ENCODE measurements around the gene PMM2.
"Not testable (repeated sequence)": the region's sequence is repeated elsewhere in the genome, so short reads cannot be mapped to it uniquely, and the experiment has no call there.

PMM2 gene

DNA sequence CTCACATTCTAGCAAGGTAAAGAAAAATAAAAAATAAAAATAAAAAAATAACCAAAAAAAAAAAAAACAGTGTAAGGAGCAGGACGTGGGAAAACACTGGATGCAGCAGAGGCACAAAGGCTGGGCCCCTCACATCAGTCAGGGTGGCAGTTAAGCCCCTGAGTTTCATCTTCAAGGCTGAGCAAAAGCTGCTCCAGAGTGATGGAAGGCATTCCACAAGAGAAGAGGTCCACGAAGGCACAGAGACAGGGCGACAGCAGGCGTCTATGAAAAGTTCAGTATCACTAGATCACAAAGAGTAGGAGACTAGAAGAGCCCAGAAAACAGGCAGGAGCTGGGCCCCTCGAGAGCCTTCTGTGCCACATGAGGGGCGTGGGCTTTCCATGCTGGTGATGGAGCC lies 12.2 kb upstream of the PMM2 start:
- Histone ChIP-seq H3K36me3 (ENCODE audit: insufficient read depth, low read length) (no peaks in the 10 kb centered on the region), H3K9me3 (replicated peaks; ENCODE audit: low read length) (no peaks in the 10 kb centered on the region), H3K4me3 (ENCODE audit: low read length) (no peak overlapping the region), H3K4me1 (ENCODE audit: control insufficient read depth, insufficient read depth, low read length) (no peaks in the 10 kb centered on the region), H3K27me3 (ENCODE audit: control insufficient read depth, insufficient read depth, low read length) (peaks cover 7% of the 10 kb centered on the region), H3K9ac (ENCODE audit: low read depth, low read length) (no peak overlapping the region), H3K4me2 (ENCODE audit: low read length) (no peak overlapping the region)

DNA sequence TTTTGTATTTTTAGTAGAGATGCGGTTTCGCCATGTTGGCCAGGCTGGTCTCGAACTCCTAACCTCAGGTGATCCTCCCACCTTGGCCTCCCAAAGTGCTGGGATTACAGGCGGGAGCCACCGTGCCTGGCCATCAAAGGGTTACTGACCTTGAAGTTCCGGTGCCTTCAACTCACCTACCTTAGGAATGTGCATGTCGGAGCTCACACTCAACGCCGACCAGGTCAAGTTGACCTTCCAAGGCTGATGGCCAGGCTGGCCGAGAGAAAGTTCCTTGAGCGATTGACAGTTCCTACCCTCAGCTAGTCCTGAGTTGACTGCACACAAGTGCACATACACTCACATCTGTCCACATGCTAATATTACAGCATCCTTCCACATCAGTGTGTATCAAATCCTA lies 11.3 kb upstream of the PMM2 start:
- H3K27me3 ChIP-seq (ENCODE audit: control insufficient read depth, insufficient read depth, low read length); H3K4me2 ChIP-seq (ENCODE audit: low read length); H3K9ac ChIP-seq (ENCODE audit: low read depth, low read length): not testable (repeated sequence)

GRCh38 chr16:8788578-8789172 lies 9.0 kb upstream of the PMM2 start:
- Histone ChIP-seq H3K4me2 (ENCODE audit: low read length) (no peak overlapping the region), H3K9ac (ENCODE audit: low read depth, low read length) (no peak overlapping the region)

More for the DNA sequence above, 11.3 kb upstream of the PMM2 start:
- not testable (repeated sequence) for H3K4me3 ChIP-seq (ENCODE audit: low read length); H3K36me3 ChIP-seq (ENCODE audit: insufficient read depth, low read length); H3K9me3 ChIP-seq (replicated peaks; ENCODE audit: low read length); H3K4me1 ChIP-seq (ENCODE audit: control insufficient read depth, insufficient read depth, low read length)

DNA sequence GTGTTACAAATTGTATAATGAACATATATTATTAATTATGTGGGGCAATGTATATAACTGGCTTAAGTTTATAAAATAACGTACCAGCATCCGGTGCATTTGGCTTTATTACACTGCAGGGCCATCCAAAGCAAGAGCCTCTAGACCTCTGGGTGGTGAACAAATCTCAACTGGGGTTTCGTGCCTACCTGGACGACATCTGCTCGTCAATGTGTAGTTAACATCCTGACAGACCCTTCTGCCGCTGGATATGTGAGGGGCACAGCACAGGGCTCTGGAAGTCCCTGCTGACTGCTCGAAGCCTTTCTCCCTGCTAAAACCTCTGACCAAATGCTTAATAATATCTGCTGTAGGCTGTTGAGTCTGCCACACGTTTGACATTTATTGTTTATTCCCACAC lies 2.5 kb upstream of the PMM2 start:
- no peak overlapping the region for H3K4me2 ChIP-seq (ENCODE audit: low read length)
- H3K9ac ChIP-seq (ENCODE audit: low read depth, low read length): no peak overlapping the region
- no peak overlapping the region for H3K4me3 ChIP-seq (ENCODE audit: low read length)
- no peaks in the 10 kb centered on the region for H3K36me3 ChIP-seq (ENCODE audit: insufficient read depth, low read length)
- no peaks in the 10 kb centered on the region for H3K27me3 ChIP-seq (ENCODE audit: control insufficient read depth, insufficient read depth, low read length)
- H3K4me1 ChIP-seq (ENCODE audit: control insufficient read depth, insufficient read depth, low read length): peaks cover 24% of the 10 kb centered on the region
- H3K9me3 ChIP-seq (replicated peaks; ENCODE audit: low read length): no peaks in the 10 kb centered on the region

More at GRCh38 chr16:8788578-8789172, 9.0 kb upstream of the PMM2 start:
- no peaks in the 10 kb centered on the region for H3K9me3 ChIP-seq (replicated peaks; ENCODE audit: low read length)
- no peak overlapping the region for H3K4me3 ChIP-seq (ENCODE audit: low read length)
- H3K27me3 ChIP-seq (ENCODE audit: control insufficient read depth, insufficient read depth, low read length): no peaks in the 10 kb centered on the region
- H3K36me3 ChIP-seq (ENCODE audit: insufficient read depth, low read length): no peaks in the 10 kb centered on the region
- H3K4me1 ChIP-seq (ENCODE audit: control insufficient read depth, insufficient read depth, low read length): no peaks in the 10 kb centered on the region

DNA sequence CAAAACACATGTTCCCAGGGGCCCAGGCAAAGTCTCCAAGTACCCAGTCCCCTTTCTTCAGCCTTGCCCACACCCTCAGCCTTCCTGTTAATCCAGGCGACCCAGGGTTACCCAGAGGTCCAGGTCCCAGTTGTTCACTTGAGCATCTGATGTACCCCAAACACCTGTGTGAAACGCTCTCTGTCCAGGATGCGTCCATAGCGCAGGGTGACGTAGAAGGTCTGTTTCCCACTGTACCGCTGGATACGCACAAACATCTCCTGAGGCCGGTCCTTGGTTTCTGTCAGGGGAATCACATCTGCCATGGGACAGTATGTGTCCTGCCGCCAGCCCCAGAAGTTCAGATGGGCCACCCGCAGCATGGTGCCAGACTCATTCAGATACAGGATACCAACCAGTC lies 1.8 kb upstream of the PMM2 start:
- no peak overlapping the region for H3K4me3 ChIP-seq (ENCODE audit: low read length)
- no peaks in the 10 kb centered on the region for H3K27me3 ChIP-seq (ENCODE audit: control insufficient read depth, insufficient read depth, low read length)
- peaks cover 25% of the 10 kb centered on the region for H3K4me1 ChIP-seq (ENCODE audit: control insufficient read depth, insufficient read depth, low read length)
- peak overlapping the region; percentile 93 for H3K4me2 ChIP-seq (ENCODE audit: low read length)
- H3K9me3 ChIP-seq (replicated peaks; ENCODE audit: low read length): no peaks in the 10 kb centered on the region
- peaks cover under 1% of the 10 kb centered on the region for H3K36me3 ChIP-seq (ENCODE audit: insufficient read depth, low read length)
- no peak overlapping the region for H3K9ac ChIP-seq (ENCODE audit: low read depth, low read length)

- Histone ChIP-seq H3K4me1 (ENCODE audit: control insufficient read depth, insufficient read depth, low read length) (peaks cover 28% of the 10 kb centered on the region), H3K9ac (ENCODE audit: low read depth, low read length) (peak overlapping the region; percentile 96), H3K9me3 (replicated peaks; ENCODE audit: low read length) (no peaks in the 10 kb centered on the region), H3K4me3 (ENCODE audit: low read length) (peak overlapping the region; percentile 85), H3K36me3 (ENCODE audit: insufficient read depth, low read length) (peaks cover 6% of the 10 kb centered on the region), H3K4me2 (ENCODE audit: low read length) (peak overlapping the region; percentile 93), H3K27me3 (ENCODE audit: control insufficient read depth, insufficient read depth, low read length) (no peaks in the 10 kb centered on the region)
These were observed 923 bp upstream of the PMM2 start for GRCh38 chr16:8796469-8797363.

GRCh38 chr16:8798174-8798527 lies 512 bp downstream of the PMM2 start:
- Histone ChIP-seq H3K27me3 (ENCODE audit: control insufficient read depth, insufficient read depth, low read length) (no peaks in the 10 kb centered on the region), H3K9me3 (replicated peaks; ENCODE audit: low read length) (no peaks in the 10 kb centered on the region), H3K9ac (ENCODE audit: low read depth, low read length) (peak overlapping the region; percentile 96), H3K36me3 (ENCODE audit: insufficient read depth, low read length) (peaks cover 20% of the 10 kb centered on the region), H3K4me1 (ENCODE audit: control insufficient read depth, insufficient read depth, low read length) (peaks cover 28% of the 10 kb centered on the region), H3K4me3 (ENCODE audit: low read length) (peak overlapping the region; percentile 85), H3K4me2 (ENCODE audit: low read length) (peak overlapping the region; percentile 91)

DNA sequence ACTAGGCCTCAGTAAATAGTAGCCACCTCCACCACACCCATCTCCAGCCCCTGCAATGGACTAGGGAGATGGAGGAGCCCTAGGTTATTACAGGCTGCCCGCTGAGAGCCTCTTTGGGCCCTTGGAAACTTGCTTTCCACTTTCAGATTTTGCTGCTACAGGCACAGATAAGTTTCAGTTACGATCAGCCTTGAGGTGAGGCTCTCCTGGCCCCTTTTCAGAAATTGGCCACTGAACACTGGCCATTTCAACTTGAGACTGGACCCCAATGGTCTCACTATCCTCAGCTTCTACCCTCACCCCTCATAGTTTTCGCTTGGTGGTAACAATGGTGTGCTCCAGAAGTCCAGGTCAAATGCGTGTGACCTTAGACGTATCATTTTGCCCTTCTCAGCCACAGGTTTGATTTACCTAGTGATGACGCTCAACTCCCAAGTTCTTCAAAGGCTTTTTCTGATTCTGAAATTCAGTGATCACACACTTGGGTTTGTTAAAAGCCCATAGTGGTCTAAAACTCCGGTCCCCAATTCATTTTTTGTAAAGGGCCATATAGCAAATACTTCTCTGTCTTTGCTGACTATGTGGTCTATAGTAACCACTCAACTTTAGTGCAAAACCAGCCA lies 1.0 kb downstream of the PMM2 start:
- Histone ChIP-seq H3K4me3 (ENCODE audit: low read length) (peak overlapping the region; percentile 85), H3K9ac (ENCODE audit: low read depth, low read length) (peak overlapping the region; percentile 96), H3K4me1 (ENCODE audit: control insufficient read depth, insufficient read depth, low read length) (peaks cover 28% of the 10 kb centered on the region), H3K9me3 (replicated peaks; ENCODE audit: low read length) (no peaks in the 10 kb centered on the region), H3K4me2 (ENCODE audit: low read length) (peak overlapping the region; percentile 91), H3K36me3 (ENCODE audit: insufficient read depth, low read length) (peaks cover 23% of the 10 kb centered on the region), H3K27me3 (ENCODE audit: control insufficient read depth, insufficient read depth, low read length) (no peaks in the 10 kb centered on the region)

GRCh38 chr16:8801701-8802100 lies 4.1 kb downstream of the PMM2 start:
- H3K9ac ChIP-seq (ENCODE audit: low read depth, low read length): no peak overlapping the region
- no peak overlapping the region for H3K4me3 ChIP-seq (ENCODE audit: low read length)
- H3K4me2 ChIP-seq (ENCODE audit: low read length): no peak overlapping the region
- H3K9me3 ChIP-seq (replicated peaks; ENCODE audit: low read length): no peaks in the 10 kb centered on the region
- peaks cover 22% of the 10 kb centered on the region for H3K4me1 ChIP-seq (ENCODE audit: control insufficient read depth, insufficient read depth, low read length)
- no peaks in the 10 kb centered on the region for H3K27me3 ChIP-seq (ENCODE audit: control insufficient read depth, insufficient read depth, low read length)
- H3K36me3 ChIP-seq (ENCODE audit: insufficient read depth, low read length): peaks cover 49% of the 10 kb centered on the region

DNA sequence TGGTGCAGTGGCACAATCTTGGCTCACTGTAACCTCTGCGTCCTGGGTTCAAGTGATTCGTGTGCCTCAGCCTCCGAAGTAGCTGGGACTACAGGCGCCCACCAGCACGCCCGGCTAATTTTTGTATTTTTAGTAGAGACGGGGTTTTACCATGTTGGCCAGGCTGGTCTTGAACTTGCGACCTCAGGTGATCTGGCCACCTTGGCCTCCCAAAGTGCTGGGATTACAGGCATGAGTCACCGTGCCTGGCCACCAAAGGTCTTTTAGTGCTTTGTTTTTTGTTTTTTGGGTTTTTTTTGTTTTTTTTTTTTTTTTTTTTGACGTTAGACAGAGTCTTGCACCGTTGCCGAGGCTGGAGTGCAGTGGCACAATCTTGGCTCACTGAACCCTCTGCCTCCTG lies 6.1 kb downstream of the PMM2 start:
- Histone ChIP-seq H3K36me3 (ENCODE audit: insufficient read depth, low read length) (peaks cover 67% of the 10 kb centered on the region), H3K4me1 (ENCODE audit: control insufficient read depth, insufficient read depth, low read length) (peaks cover 17% of the 10 kb centered on the region)
- not testable (repeated sequence) for H3K27me3 ChIP-seq (ENCODE audit: control insufficient read depth, insufficient read depth, low read length); H3K4me2 ChIP-seq (ENCODE audit: low read length); H3K9me3 ChIP-seq (replicated peaks; ENCODE audit: low read length); H3K9ac ChIP-seq (ENCODE audit: low read depth, low read length); H3K4me3 ChIP-seq (ENCODE audit: low read length)

GRCh38 chr16:8804313-8804712 lies 6.7 kb downstream of the PMM2 start:
- Histone ChIP-seq H3K36me3 (ENCODE audit: insufficient read depth, low read length) (peaks cover 73% of the 10 kb centered on the region), H3K27me3 (ENCODE audit: control insufficient read depth, insufficient read depth, low read length) (no peaks in the 10 kb centered on the region), H3K4me2 (ENCODE audit: low read length) (no peak overlapping the region), H3K9me3 (replicated peaks; ENCODE audit: low read length) (no peaks in the 10 kb centered on the region), H3K9ac (ENCODE audit: low read depth, low read length) (no peak overlapping the region), H3K4me1 (ENCODE audit: control insufficient read depth, insufficient read depth, low read length) (peaks cover 11% of the 10 kb centered on the region), H3K4me3 (ENCODE audit: low read length) (no peak overlapping the region)
